GM12865 (cell line): ENCODE data around the gene ANK2.
"Not testable (repeated sequence)": the region's sequence is repeated elsewhere in the genome, so short reads cannot be mapped to it uniquely, and the experiment has no call there.

Experiments used
- DNase-seq: peaks from one replicate; pipeline ENCODE4 v3.0.0; 2010; ENCODE audit warnings: low read depth
- H3K4me3 ChIP-seq: 2 replicates; pipeline ENCODE4 v1.5.1; 2011; ENCODE audit warnings: mild to moderate bottlenecking, low read depth, low read length, control low read depth
- CTCF ChIP-seq: IDR thresholded peaks from 2 replicates; pipeline ENCODE4 v1.5.1; 2011; ENCODE audit warnings: low read length, control low read depth, low read depth, inconsistent platforms; ENCODE audit not compliant: insufficient read depth; ENCODE audit errors: missing control alignments

Gene ANK2

GRCh38 chr4:113232194-113232593 lies 182.7 kb downstream of the ANK2 start:
- H3K4me3 ChIP-seq, result no peak overlapping the region
- DNase-seq, result no peak
- TF ChIP-seq CTCF, result no peak

GRCh38 chr4:113236916-113237315 lies 187.5 kb downstream of the ANK2 start:
- TF ChIP-seq CTCF, result no peak
- H3K4me3 ChIP-seq, result no peak overlapping the region
- DNase-seq, result no peak

GRCh38 chr4:113243312-113243711 lies 193.9 kb downstream of the ANK2 start:
- no peak overlapping the region for H3K4me3 ChIP-seq
- no peak for DNase-seq
- no peak for TF ChIP-seq CTCF

GRCh38 chr4:113244747-113245146 lies 195.3 kb downstream of the ANK2 start:
- not testable (repeated sequence) for DNase-seq, H3K4me3 ChIP-seq

- H3K4me3 ChIP-seq, result no peak overlapping the region
- DNase-seq, result no peak
- no peak for TF ChIP-seq CTCF
These were observed 198.9 kb downstream of the ANK2 start for GRCh38 chr4:113248320-113248719.

- no peak overlapping the region for H3K4me3 ChIP-seq
- DNase-seq, result no peak
- no peak for TF ChIP-seq CTCF
These were observed 206.2 kb downstream of the ANK2 start for GRCh38 chr4:113255628-113256027.

GRCh38 chr4:113256946-113257345 lies 207.5 kb downstream of the ANK2 start:
- no peak for DNase-seq
- no peak for TF ChIP-seq CTCF
- no peak overlapping the region for H3K4me3 ChIP-seq

- H3K4me3 ChIP-seq, result no peak overlapping the region
- DNase-seq, result no peak
These were observed 211.2 kb downstream of the ANK2 start for GRCh38 chr4:113260688-113261087.

More at GRCh38 chr4:113260688-113261087, 211.2 kb downstream of the ANK2 start:
- no peak for TF ChIP-seq CTCF
